Measurements from ENCODE around the gene PRDM16. TPM values are rescaled to one million over a fixed set of nuclear protein-coding genes. Genes with fewer than 3 reads are reported as not detected.

The PRDM16 gene
- polyA plus RNA-seq, 3 donors = not detected

DNA sequence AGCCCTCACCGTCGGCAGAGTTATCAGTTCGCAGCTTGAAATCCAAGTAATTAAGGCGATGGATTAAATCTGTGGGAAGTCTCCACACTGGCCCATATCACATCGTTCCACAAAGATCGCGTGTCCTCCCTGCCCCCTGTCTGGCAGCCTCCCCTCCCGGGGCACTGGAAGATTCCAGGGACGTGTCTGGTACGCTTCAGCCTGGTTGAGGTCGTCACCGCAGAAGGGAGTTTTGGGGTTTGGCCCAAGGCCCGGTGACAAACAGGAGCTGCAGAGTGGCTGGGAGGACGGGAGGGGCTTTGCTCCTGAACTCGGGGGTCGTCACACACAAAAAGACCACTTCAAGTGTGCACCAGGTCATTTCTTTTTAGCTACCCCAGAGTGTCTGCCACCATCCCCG is 51.1 kb downstream of the PRDM16 start:
- intact Hi-C loops (cut with micrococcal nuclease) = no loop called here
- Histone ChIP-seq H3K4me1 (ENCODE audit: control insufficient read depth in 1 of 2, insufficient read depth in 2 of 2, low read length in 2 of 2) (no peaks in the 10 kb centered on the region), H3K9me3 (replicated peaks in 1 of 2; ENCODE audit: control insufficient read depth in 1 of 2, insufficient read depth in 1 of 2, low read length in 2 of 2) (no peaks in the 10 kb centered on the region), H3K4me3 (replicated peaks in 1 of 3; ENCODE audit: low read depth in 2 of 3, low read length in 3 of 3) (no peak overlapping the region), H3K36me3 (replicated peaks in 1 of 2; ENCODE audit: control insufficient read depth in 1 of 2, insufficient read depth in 2 of 2, low read length in 2 of 2) (no peaks in the 10 kb centered on the region), H3K4me2 (replicated peaks; ENCODE audit: extremely low read depth, low read length, poor library complexity, severe bottlenecking) (no peak overlapping the region), H3K27me3 (ENCODE audit: control insufficient read depth in 2 of 2, insufficient read depth in 2 of 2, low read length in 2 of 2) (no peaks in the 10 kb centered on the region), H3K27ac (ENCODE audit: low read depth in 1 of 2, low read length in 2 of 2) (no peak overlapping the region), H2AFZ (ENCODE audit: insufficient read depth, low read depth, low read length, poor library complexity, severe bottlenecking) (no peak overlapping the region), H3K9ac (ENCODE audit: insufficient read depth, low read length, poor library complexity, severe bottlenecking) (no peak overlapping the region), H3K79me2 (ENCODE audit: insufficient read depth, low read length) (no peaks in the 10 kb centered on the region), H4K20me1 (ENCODE audit: insufficient read depth, low read length) (no peaks in the 10 kb centered on the region)
- 48% methylated on average over 7 of the region's 17 CpGs for WGBS (ENCODE audit: insufficient coverage)
- TF ChIP-seq CTCF (IDR thresholded peaks at IDR 0.05) = no peak
- Mint-ChIP-seq H3K4me3 (no peak overlapping the region), H3K27me3 (ENCODE audit: low read depth in 3 of 3) (peaks cover 0 to 5% (median 2%) of the 10 kb centered on the region in 3 donors), H3K27ac (no peak overlapping the region), H3K9me3 (no peaks in the 10 kb centered on the region), H3K4me1 (no peaks in the 10 kb centered on the region), H3K36me3 (no peaks in the 10 kb centered on the region)
- no peak for DNase-seq

GRCh38 chr1:3120994-3121393 is 52.0 kb downstream of the PRDM16 start:
- Histone ChIP-seq H4K20me1 (ENCODE audit: insufficient read depth, low read length) (no peaks in the 10 kb centered on the region), H3K4me2 (replicated peaks; ENCODE audit: extremely low read depth, low read length, poor library complexity, severe bottlenecking) (no peak overlapping the region), H3K36me3 (replicated peaks in 1 of 2; ENCODE audit: control insufficient read depth in 1 of 2, insufficient read depth in 2 of 2, low read length in 2 of 2) (no peaks in the 10 kb centered on the region), H3K27me3 (ENCODE audit: control insufficient read depth in 2 of 2, insufficient read depth in 2 of 2, low read length in 2 of 2) (no peaks in the 10 kb centered on the region), H3K9ac (ENCODE audit: insufficient read depth, low read length, poor library complexity, severe bottlenecking) (no peak overlapping the region), H3K79me2 (ENCODE audit: insufficient read depth, low read length) (no peaks in the 10 kb centered on the region), H3K4me1 (ENCODE audit: control insufficient read depth in 1 of 2, insufficient read depth in 2 of 2, low read length in 2 of 2) (no peaks in the 10 kb centered on the region), H3K27ac (ENCODE audit: low read depth in 1 of 2, low read length in 2 of 2) (no peak overlapping the region), H3K9me3 (replicated peaks in 1 of 2; ENCODE audit: control insufficient read depth in 1 of 2, insufficient read depth in 1 of 2, low read length in 2 of 2) (no peaks in the 10 kb centered on the region), H2AFZ (ENCODE audit: insufficient read depth, low read depth, low read length, poor library complexity, severe bottlenecking) (no peak overlapping the region), H3K4me3 (replicated peaks in 1 of 3; ENCODE audit: low read depth in 2 of 3, low read length in 3 of 3) (no peak overlapping the region)
- Mint-ChIP-seq H3K9me3 (no peaks in the 10 kb centered on the region), H3K4me3 (no peak overlapping the region), H3K27ac (no peak overlapping the region), H3K4me1 (no peaks in the 10 kb centered on the region), H3K27me3 (ENCODE audit: low read depth in 3 of 3) (peaks cover 0 to 3% (median 2%) of the 10 kb centered on the region in 3 donors), H3K36me3 (no peaks in the 10 kb centered on the region)
- TF ChIP-seq CTCF (IDR thresholded peaks at IDR 0.05) = no peak
- intact Hi-C loops (cut with micrococcal nuclease) = no loop called here
- no peak for DNase-seq
- 94% methylated on average over 12 of the region's 14 CpGs for WGBS (ENCODE audit: insufficient coverage)

All from CD14-positive monocyte (primary cell).